MCF 10A (cell line): ENCODE results near the gene LIMD2. TPM values are rescaled to one million over a fixed set of nuclear protein-coding genes. Genes with fewer than 3 reads are reported as not detected.

Source experiments
- BruUV-seq: library from RNA; stranded (reverse); fragments of 400-500 nt; replicated peaks from 2 replicates; lab custom pipeline; 2021; lab: Mats Ljungman, UMichigan
- CTCF ChIA-PET: fragments of 300-600 bp; sonication (Branson Sonifier 250); formaldehyde crosslinking; extraction: SDS; loops from one replicate; lab custom pipeline; 2021; ENCODE audit warnings: antibody characterized with exemption, inconsistent platforms; lab: Yijun Ruan, JAX
- POLR2A ChIA-PET: fragments of 300-600, 350-650 bp; sonication (Branson Sonifier 250); formaldehyde crosslinking; extraction: SDS; loops from one replicate; lab custom pipeline; 2020; ENCODE audit warnings: antibody characterized with exemption, inconsistent platforms; lab: Yijun Ruan, JAX
- DNase-seq: peaks from one replicate; pipeline ENCODE4 v3.0.0-alpha.2; 2018; ENCODE audit not compliant: unreplicated experiment
- H3K27ac Mint-ChIP-seq: one replicate; pipeline ENCODE4 v1.8.0; 2022; ENCODE audit warnings: mild to moderate bottlenecking, low read depth, mixed read lengths; ENCODE audit not compliant: unreplicated experiment
- H3K27me3 Mint-ChIP-seq: one replicate; pipeline ENCODE4 v1.8.0; 2022; ENCODE audit warnings: mixed read lengths; ENCODE audit not compliant: insufficient read depth, unreplicated experiment
- H3K36me3 Mint-ChIP-seq: one replicate; pipeline ENCODE4 v1.8.0; 2022; ENCODE audit warnings: mild to moderate bottlenecking, moderate library complexity, mixed read lengths; ENCODE audit not compliant: insufficient read depth, unreplicated experiment
- H3K4me1 Mint-ChIP-seq: one replicate; pipeline ENCODE4 v1.8.0; 2022; ENCODE audit warnings: mixed read lengths; ENCODE audit not compliant: insufficient read depth, unreplicated experiment
- H3K4me3 Mint-ChIP-seq: one replicate; pipeline ENCODE4 v1.8.0; 2022; ENCODE audit warnings: mild to moderate bottlenecking, moderate library complexity, mixed read lengths; ENCODE audit not compliant: unreplicated experiment
- H3K9me3 Mint-ChIP-seq: one replicate; pipeline ENCODE4 v1.8.0; 2022; ENCODE audit warnings: mixed read lengths; ENCODE audit not compliant: unreplicated experiment
- CTCF ChIP-seq: fragments of 200-600 bp; IDR thresholded peaks from one replicate; pipeline ENCODE4 v1.8.0; 2022; ENCODE audit warnings: antibody characterized with exemption, mild to moderate bottlenecking; ENCODE audit not compliant: unreplicated experiment
- intact Hi-C: fragments of 100-400 bp; cut with micrococcal nuclease; formaldehyde crosslinking; loops from 2 replicates; pipeline ENCODE4 v1.14.1; 2022
- total RNA-seq: library from RNA; stranded (reverse); gene quantifications from 2 replicates; pipeline ENCODE4 v1.2.3, GENCODE V29; 2022

LIMD2 gene
- total RNA-seq, 1 experiment from 2014 or later: 0.56 TPM

- intact Hi-C loops: no loop called here
- ChIA-PET POLR2A (no interaction called here), CTCF (interaction anchor here (0.9 kb wide), 1 partner anchor 19 kb away, joined by 3 read pairs; no protein-coding TSS in a partner anchor)
- Mint-ChIP-seq H3K36me3 (peaks cover 59% of the 10 kb centered on the region), H3K27me3 (no peaks in the 10 kb centered on the region), H3K27ac (no peak overlapping the region), H3K4me3 (no peak overlapping the region), H3K9me3 (no peaks in the 10 kb centered on the region), H3K4me1 (no peaks in the 10 kb centered on the region)
- no TSS peak for BruUV-seq
- no peak for DNase-seq
- TF ChIP-seq CTCF: no peak
Observed at GRCh38 chr17:63707151-63707550, 7.2 kb upstream of the LIMD2 start.

- Mint-ChIP-seq H3K9me3 (no peaks in the 10 kb centered on the region), H3K36me3 (peaks cover 55% of the 10 kb centered on the region), H3K27ac (no peak overlapping the region), H3K27me3 (no peaks in the 10 kb centered on the region), H3K4me1 (no peaks in the 10 kb centered on the region), H3K4me3 (no peak overlapping the region)
- POLR2A ChIA-PET: no interaction called here
- no peak for TF ChIP-seq CTCF
- CTCF ChIA-PET: interaction anchor here (0.9 kb wide), 2 partner anchors 8 to 30 kb away, joined by 3 read pairs; no protein-coding TSS in a partner anchor
- BruUV-seq: no TSS peak
- no peak for DNase-seq
- intact Hi-C loops: no loop called here
Observed at GRCh38 chr17:63706336-63707082, 6.6 kb upstream of the LIMD2 start.

DNA sequence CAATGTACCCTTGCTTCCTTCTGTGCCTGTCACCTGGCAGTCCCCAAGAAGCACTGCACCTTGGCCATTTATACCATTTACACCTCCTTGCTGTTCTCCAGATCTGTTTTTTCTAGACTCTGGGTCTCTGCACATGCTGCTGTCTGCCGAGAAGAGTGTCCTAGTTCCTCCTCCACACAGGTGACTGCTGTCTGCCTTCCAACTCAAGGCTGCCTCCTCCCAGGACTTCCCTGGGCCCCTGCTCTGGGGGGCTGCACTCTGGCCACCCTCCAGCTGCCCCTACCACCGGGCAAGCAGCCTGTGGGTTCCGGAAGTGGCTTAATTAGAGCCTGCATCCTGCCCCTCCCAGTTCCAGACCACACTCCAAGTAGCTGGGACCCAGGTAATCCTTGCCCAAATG, 5.7 kb upstream of the LIMD2 start:
- Mint-ChIP-seq H3K9me3 (no peaks in the 10 kb centered on the region), H3K4me1 (no peaks in the 10 kb centered on the region), H3K36me3 (peaks cover 60% of the 10 kb centered on the region), H3K4me3 (no peak overlapping the region), H3K27me3 (no peaks in the 10 kb centered on the region), H3K27ac (no peak overlapping the region)
- no TSS peak for BruUV-seq
- ChIA-PET CTCF (interaction anchor here (0.9 kb wide), 1 partner anchor 29 kb away, joined by 3 read pairs; no protein-coding TSS in a partner anchor), POLR2A (no interaction called here)
- intact Hi-C loops: no loop called here
- DNase-seq: no peak
- no peak for TF ChIP-seq CTCF

DNA sequence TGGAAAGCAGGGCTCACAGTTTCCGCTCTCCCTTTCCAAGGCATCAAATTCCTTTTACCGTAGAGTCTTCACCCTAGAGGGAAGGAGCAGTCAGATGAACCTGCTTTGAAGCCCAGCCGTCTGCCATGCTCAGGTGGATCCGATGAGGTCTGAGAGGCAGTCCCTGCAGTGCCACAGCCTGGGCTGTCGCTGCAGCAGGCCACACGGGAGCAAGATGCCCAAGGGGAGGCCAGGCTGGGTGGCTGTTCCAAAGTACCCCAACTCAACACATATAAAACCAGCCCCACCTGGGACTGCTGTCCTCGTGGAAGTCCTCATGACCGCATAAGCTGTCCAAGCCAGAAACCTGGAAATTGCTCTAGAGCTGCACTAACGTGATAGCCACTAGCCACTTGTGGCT, 4.9 kb upstream of the LIMD2 start:
- H3K4me3 Mint-ChIP-seq: no peak overlapping the region
- peaks cover 54% of the 10 kb centered on the region for H3K36me3 Mint-ChIP-seq
- no peak for DNase-seq
- H3K27me3 Mint-ChIP-seq: no peaks in the 10 kb centered on the region
- no peaks in the 10 kb centered on the region for H3K9me3 Mint-ChIP-seq
- ChIA-PET POLR2A (no interaction called here), CTCF (no interaction called here)
- no peak for TF ChIP-seq CTCF
- no peaks in the 10 kb centered on the region for H3K4me1 Mint-ChIP-seq
- intact Hi-C loops: no loop called here
- H3K27ac Mint-ChIP-seq: no peak overlapping the region
- BruUV-seq: no TSS peak
